ENCODE measurements around the gene RPE.

The RPE gene

GRCh38 chr2:209998596-209998995 lies 3.8 kb upstream of the RPE start:
- TF ChIP-seq CTCF (IDR thresholded peaks at IDR 0.05; ENCODE audit: low read depth, low read length, missing control alignments) = no peak
- H3K4me3 ChIP-seq (ENCODE audit: low read depth, low read length) = no peak overlapping the region
- DNase-seq (ENCODE audit: low read depth) = no peak

- TF ChIP-seq CTCF (IDR thresholded peaks at IDR 0.05; ENCODE audit: low read depth, low read length, missing control alignments) = no peak
- no peak overlapping the region for H3K4me3 ChIP-seq (ENCODE audit: low read depth, low read length)
- DNase-seq (ENCODE audit: low read depth) = no peak
These were observed 1.7 kb upstream of the RPE start for GRCh38 chr2:210000464-210001324.

GRCh38 chr2:210003359-210003758 lies 921 bp downstream of the RPE start:
- no peak for DNase-seq (ENCODE audit: low read depth)
- no peak for TF ChIP-seq CTCF (IDR thresholded peaks at IDR 0.05; ENCODE audit: low read depth, low read length, missing control alignments)

GRCh38 chr2:210004881-210005280 lies 2.4 kb downstream of the RPE start:
- no peak for TF ChIP-seq CTCF (IDR thresholded peaks at IDR 0.05; ENCODE audit: low read depth, low read length, missing control alignments)
- peak overlapping the region; percentile 17; the same call in 1 of the 2 replicates for H3K4me3 ChIP-seq (ENCODE audit: low read depth, low read length)
- DNase-seq (ENCODE audit: low read depth) = no peak

More at GRCh38 chr2:210003359-210003758, 921 bp downstream of the RPE start:
- H3K4me3 ChIP-seq (ENCODE audit: low read depth, low read length) = peak overlapping the region; percentile 73

- no peak for TF ChIP-seq CTCF (IDR thresholded peaks at IDR 0.05; ENCODE audit: low read depth, low read length, missing control alignments)
- DNase-seq (ENCODE audit: low read depth) = no peak
- H3K4me3 ChIP-seq (ENCODE audit: low read depth, low read length) = no peak overlapping the region
These were observed 5.5 kb downstream of the RPE start for GRCh38 chr2:210007895-210008294.

GRCh38 chr2:210009126-210009525 lies 6.7 kb downstream of the RPE start:
- no peak for TF ChIP-seq CTCF (IDR thresholded peaks at IDR 0.05; ENCODE audit: low read depth, low read length, missing control alignments)
- DNase-seq (ENCODE audit: low read depth) = no peak
- no peak overlapping the region for H3K4me3 ChIP-seq (ENCODE audit: low read depth, low read length)

- no peak overlapping the region for H3K4me3 ChIP-seq (ENCODE audit: low read depth, low read length)
- no peak for TF ChIP-seq CTCF (IDR thresholded peaks at IDR 0.05; ENCODE audit: low read depth, low read length, missing control alignments)
- no peak for DNase-seq (ENCODE audit: low read depth)
These were observed 7.5 kb downstream of the RPE start for GRCh38 chr2:210009896-210010295.

All from GM12864 (cell line).